ENCODE measurements around the gene AGAP3. TPM values are rescaled to one million over a fixed set of nuclear protein-coding genes. Genes with fewer than 3 reads are reported as not detected.

Gene AGAP3
- total RNA-seq, 2 donors from 2014 or later, result 45.6 to 53.0 TPM

Other genes with a start within 250 kb of the AGAP3 start
- not detected for gene AOC1, start 234.0 kb upstream of the AGAP3 start, total RNA-seq
- gene KCNH2, start 108.2 kb upstream of the AGAP3 start, total RNA-seq, result 1 to 10 TPM; 2.2 to 5.6 TPM
- 1 to 10 TPM; 9.4 to 9.6 TPM for gene NOS3, start 95.5 kb upstream of the AGAP3 start, total RNA-seq
- 10 to 100 TPM in 1 of 2 donors, 1 to 10 TPM in 1; 5.3 to 12.2 TPM for gene ATG9B, start 62.0 kb upstream of the AGAP3 start, total RNA-seq
- 10 to 100 TPM; 47.7 to 60.1 TPM for gene ABCB8, start 58.0 kb upstream of the AGAP3 start, total RNA-seq
- gene ASIC3, start 37.9 kb upstream of the AGAP3 start, total RNA-seq, result 1 to 10 TPM; 6.7 to 9.1 TPM
- gene CDK5, start 28.6 kb upstream of the AGAP3 start, total RNA-seq, result 1 to 10 TPM; 4.7 TPM
- 10 to 100 TPM; 48.9 to 61.3 TPM for gene SLC4A2, start 26.9 kb upstream of the AGAP3 start, total RNA-seq
- 10 to 100 TPM; 67.7 to 82.2 TPM for gene FASTK, start 5.7 kb upstream of the AGAP3 start, total RNA-seq
- 10 to 100 TPM; 46.6 to 52.4 TPM for gene TMUB1, start 3.0 kb upstream of the AGAP3 start, total RNA-seq
- gene GBX1, start 81.2 kb downstream of the AGAP3 start, total RNA-seq, result not detected
- gene ASB10, start 100.8 kb downstream of the AGAP3 start, total RNA-seq, result not detected
- 1 to 10 TPM; 1.0 to 4.1 TPM for gene H2BK1, start 124.0 kb downstream of the AGAP3 start, total RNA-seq
- gene ABCF2, start 140.7 kb downstream of the AGAP3 start, total RNA-seq, result 10 to 100 TPM; 24.2 to 26.7 TPM
- 10 to 100 TPM; 39.4 to 41.6 TPM for gene CHPF2, start 146.0 kb downstream of the AGAP3 start, total RNA-seq
- 10 to 100 TPM in 1 of 2 donors, 1 to 10 TPM in 1; 9.8 to 10.7 TPM for gene SMARCD3, start 162.2 kb downstream of the AGAP3 start, total RNA-seq

Measured in T-helper 17 cell (primary cell).